ENCODE data around the gene MND1. TPM values are rescaled to one million over a fixed set of nuclear protein-coding genes. Genes with fewer than 3 reads are reported as not detected.

The MND1 gene
- total RNA-seq, 4 donors from 2014 or later, result 0.49 to 2.4 TPM; not detected in 2

DNA sequence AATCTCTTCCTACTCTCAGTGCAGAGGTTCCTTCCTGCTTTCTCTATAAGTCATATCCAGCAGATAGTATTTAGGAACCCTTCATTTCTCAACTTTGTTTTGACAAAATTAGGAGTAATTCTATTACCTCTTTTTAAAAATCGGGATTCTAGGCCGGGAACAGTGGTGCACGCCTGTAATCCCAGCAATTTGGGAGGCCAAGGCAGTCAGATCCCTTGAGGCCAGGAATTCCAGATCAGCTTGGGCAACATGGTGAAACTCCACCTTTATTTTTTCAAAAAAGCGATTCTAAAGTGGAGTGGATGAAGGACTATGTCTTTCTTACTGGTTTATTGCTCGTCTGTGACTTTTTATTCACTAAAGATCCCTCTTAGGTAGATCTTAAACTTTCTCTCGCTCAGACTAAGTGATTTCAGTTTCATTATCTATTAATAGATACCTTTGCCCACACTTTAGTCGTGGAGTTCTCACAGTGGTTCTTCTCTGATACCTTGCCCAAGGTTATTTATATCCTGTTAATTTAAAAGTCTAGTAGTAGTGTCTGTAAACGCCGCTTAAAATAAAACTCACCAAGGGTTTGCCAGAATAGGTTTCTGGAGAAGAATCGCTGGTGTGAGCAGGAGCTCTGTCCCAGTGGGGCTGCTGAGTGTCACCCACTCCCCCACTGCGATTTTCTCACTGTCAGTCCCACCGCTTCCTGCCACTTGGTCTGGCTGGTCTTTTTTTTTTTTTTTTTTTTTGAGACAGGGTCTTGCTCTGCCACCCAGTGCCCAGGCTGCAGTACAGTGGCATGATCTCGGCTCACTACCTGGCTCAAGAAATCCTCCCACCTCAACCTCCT, 94.6 kb downstream of the MND1 start:
- TF ChIP-seq, protein P1, sequence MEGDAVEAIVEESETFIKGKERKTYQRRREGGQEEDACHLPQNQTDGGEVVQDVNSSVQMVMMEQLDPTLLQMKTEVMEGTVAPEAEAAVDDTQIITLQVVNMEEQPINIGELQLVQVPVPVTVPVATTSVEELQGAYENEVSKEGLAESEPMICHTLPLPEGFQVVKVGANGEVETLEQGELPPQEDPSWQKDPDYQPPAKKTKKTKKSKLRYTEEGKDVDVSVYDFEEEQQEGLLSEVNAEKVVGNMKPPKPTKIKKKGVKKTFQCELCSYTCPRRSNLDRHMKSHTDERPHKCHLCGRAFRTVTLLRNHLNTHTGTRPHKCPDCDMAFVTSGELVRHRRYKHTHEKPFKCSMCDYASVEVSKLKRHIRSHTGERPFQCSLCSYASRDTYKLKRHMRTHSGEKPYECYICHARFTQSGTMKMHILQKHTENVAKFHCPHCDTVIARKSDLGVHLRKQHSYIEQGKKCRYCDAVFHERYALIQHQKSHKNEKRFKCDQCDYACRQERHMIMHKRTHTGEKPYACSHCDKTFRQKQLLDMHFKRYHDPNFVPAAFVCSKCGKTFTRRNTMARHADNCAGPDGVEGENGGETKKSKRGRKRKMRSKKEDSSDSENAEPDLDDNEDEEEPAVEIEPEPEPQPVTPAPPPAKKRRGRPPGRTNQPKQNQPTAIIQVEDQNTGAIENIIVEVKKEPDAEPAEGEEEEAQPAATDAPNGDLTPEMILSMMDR (IDR thresholded peaks at IDR 0.05), result no peak
- no peak for TF ChIP-seq POLR2A (IDR thresholded peaks at IDR 0.05)
- DNase-seq (ENCODE audit: low spot score in 2 of 2), result no peak
- intact Hi-C loops (cut with DNase I; ENCODE audit: low total_unique reads), result no loop called here
- no peak overlapping the region for H3K4me3 ChIP-seq (ENCODE audit: low read depth, poor library complexity, severe bottlenecking)
- WGBS, 2 donors, result 50 to 52% methylated on average over 13 of the region's 13 CpGs

DNA sequence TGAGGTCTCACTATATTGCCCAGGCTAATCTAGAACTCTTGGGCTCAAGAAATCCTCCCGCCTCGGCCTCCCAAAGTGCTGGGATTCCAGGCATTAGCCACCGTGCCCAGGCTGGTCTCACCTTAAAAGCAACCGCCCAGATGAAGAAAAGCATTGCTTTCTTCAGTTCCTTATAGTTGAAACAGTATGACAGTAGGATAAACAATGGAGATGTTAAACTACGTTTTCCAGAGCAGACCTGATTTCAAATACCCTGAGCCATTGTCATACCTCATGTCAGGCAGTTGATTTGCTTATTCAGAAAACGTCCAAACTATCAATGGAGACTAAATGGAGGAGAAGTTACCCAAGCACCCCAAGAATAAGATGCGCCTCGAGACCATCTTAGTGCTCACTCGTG, 95.3 kb downstream of the MND1 start:
- DNase-seq (ENCODE audit: low spot score in 2 of 2), result no peak
- TF ChIP-seq, protein P1 (IDR thresholded peaks at IDR 0.05), result no peak
- TF ChIP-seq POLR2A (IDR thresholded peaks at IDR 0.05), result no peak
- no peak overlapping the region for H3K4me3 ChIP-seq (ENCODE audit: low read depth, poor library complexity, severe bottlenecking)
- 91 to 94% methylated on average over 9 of the region's 9 CpGs for WGBS, 2 donors
- intact Hi-C loops (cut with DNase I; ENCODE audit: low total_unique reads), result no loop called here

DNA sequence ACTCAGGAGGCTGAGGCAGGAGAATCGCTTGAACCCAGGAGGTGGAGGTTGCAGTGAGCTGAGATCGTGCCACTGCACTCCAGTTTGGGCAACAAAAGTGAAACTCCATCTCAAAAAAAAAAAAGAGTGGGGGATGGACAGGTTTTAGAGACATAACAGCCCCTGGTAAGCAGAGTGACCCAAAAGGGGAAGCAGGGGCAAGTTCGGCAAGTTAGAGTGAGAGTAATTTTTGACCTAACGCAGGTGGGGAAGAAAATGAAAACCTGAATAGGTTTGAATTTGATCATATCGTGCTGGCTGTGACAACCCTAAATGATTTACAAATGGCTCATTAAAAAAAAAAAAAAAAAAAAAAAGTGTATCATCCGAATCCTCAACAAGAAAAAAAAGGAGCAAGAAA, 96.0 kb downstream of the MND1 start:
- no peak overlapping the region for H3K4me3 ChIP-seq (ENCODE audit: low read depth, poor library complexity, severe bottlenecking)
- DNase-seq (ENCODE audit: low spot score in 2 of 2), result no peak
- intact Hi-C loops (cut with DNase I; ENCODE audit: low total_unique reads), result no loop called here
- 81 to 86% methylated on average over 6 of the region's 6 CpGs for WGBS, 2 donors
- TF ChIP-seq, protein P1 (IDR thresholded peaks at IDR 0.05), result no peak
- TF ChIP-seq POLR2A (IDR thresholded peaks at IDR 0.05), result no peak

DNA sequence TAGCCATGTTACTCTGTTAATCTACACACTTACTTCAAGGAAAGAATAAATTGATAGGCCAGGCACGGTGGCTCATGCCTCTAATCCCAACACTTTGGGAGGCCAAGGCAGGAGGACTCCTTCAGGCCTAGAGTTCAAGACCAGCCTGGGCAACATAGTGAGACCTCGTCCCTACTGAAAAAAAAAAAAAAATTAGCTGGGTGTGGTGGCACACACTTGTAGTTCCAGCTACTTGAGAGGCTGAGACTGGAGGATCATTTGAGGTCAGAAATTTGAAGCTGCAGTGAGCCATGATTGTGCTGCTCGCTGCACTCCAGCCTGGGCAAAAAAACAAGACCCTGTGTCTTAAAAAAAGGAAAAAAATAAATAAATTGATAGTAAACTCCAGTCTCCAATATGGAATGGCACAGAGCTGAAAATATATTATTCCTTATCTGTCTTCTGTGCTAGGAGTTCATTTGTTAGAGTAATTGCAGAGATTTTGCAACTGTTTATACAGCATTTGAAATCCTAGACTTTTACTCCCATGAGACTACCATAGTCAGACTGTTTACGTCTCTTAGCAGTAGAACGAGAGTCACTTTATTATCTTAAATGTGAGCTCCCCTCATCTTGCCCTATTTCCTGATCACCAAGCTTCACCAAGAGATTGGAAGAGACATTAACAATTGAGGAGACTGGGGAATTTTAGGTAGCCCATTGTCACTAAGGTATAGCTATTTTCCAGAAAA, 102.9 kb downstream of the MND1 start:
- no peak for TF ChIP-seq POLR2A (IDR thresholded peaks at IDR 0.05)
- TF ChIP-seq, protein P1 (IDR thresholded peaks at IDR 0.05), result no peak
- H3K4me3 ChIP-seq (ENCODE audit: low read depth, poor library complexity, severe bottlenecking), result no peak overlapping the region
- DNase-seq (ENCODE audit: low spot score in 2 of 2), result no peak
- 75 to 79% methylated on average over 5 of the region's 5 CpGs for WGBS, 2 donors
- intact Hi-C loops (cut with DNase I; ENCODE audit: low total_unique reads), result no loop called here

DNA sequence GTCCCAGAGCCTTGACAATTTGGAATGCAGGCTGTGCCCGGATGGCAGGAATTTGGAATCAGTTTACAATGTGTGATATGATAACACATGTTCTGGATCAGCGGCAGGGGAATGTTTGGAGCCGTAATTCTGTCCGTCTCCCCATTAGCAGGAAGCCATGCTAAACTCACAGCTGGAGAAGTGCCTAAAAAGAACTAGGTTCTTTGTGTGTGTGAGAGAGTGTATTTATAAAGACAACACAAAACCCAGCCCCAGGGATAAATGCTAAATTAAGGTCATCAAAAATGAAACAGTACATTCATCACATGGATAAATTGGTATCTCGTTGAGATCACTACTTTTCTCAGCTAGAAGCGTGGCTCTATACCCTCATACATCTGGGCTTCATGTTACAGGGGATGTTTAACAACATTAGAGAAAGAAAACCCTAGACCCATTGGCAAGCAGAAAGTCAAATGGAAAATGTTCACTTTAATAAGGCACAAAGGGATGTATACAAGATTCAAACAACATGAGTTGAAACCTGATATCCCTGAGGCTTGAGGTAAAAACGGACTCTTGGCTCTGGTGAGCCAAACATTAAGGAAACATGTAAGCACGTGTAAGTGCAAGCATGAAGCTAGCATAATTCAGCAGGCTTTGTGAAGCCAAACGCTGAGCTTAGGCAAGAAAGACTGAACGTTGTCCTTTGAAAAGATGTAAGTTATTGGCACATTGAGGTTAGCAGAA, 103.7 kb downstream of the MND1 start:
- WGBS, 2 donors, result 17 to 23% methylated on average over 10 of the region's 10 CpGs
- intact Hi-C loops (cut with DNase I; ENCODE audit: low total_unique reads), result no loop called here
- H3K4me3 ChIP-seq (ENCODE audit: low read depth, poor library complexity, severe bottlenecking), result no peak overlapping the region
- TF ChIP-seq POLR2A (IDR thresholded peaks at IDR 0.05), result no peak
- TF ChIP-seq, protein P1 (IDR thresholded peaks at IDR 0.05), result no peak
- no peak for DNase-seq (ENCODE audit: low spot score in 2 of 2)

Data from lower leg skin (tissue), 4 donors.